HG03378 (cell line): ENCODE measurements around the gene AGO1.
"Not testable (repeated sequence)": the region's sequence is repeated elsewhere in the genome, so short reads cannot be mapped to it uniquely, and the experiment has no call there.

Experiments used
- ATAC-seq: cut with Tn5 transposase; IDR thresholded peaks from one replicate; pipeline ENCODE4 v1.9.1; 2021; ENCODE audit warnings: mild to moderate bottlenecking, moderate library complexity; ENCODE audit not compliant: unreplicated experiment

Gene AGO1

GRCh38 chr1:35964277-35964676 lies 81.3 kb downstream of the AGO1 start:
- not testable (repeated sequence) for ATAC-seq

- ATAC-seq, result no peak
Observed at GRCh38 chr1:35968396-35968795, 85.4 kb downstream of the AGO1 start.

DNA sequence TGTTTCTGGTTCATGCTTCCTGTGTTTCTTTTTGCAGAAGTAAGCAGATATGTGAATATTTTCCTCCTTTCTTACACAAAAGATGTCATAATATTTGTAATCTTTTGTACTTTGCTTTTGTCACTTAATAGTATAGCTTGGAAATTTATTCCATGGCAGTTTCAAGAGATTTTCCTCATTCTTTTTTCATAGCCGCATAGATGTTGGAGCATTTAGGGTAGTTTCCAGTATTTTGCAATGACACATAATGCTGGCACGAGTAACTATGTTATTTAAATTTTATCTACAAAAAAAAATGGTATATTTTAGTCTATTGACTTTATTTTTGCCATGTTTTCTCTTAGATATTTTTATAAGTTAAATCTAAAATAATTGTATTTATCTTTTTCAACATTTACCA lies 88.6 kb downstream of the AGO1 start:
- ATAC-seq, result no peak

- ATAC-seq, result not testable (repeated sequence)
Observed at GRCh38 chr1:35972631-35973030, 89.6 kb downstream of the AGO1 start.

GRCh38 chr1:35980090-35980489 lies 97.1 kb downstream of the AGO1 start:
- ATAC-seq, result no peak
